BLaER1 treated with 17β-estradiol and CSF1 and Interleukin-3, amounts not matched to agents 10 nM and 100 nM (cell line): ENCODE measurements around the gene IQCF2.

Experiments used
- H3K27ac ChIP-seq, 11 experiments: shearing (Covaris generic); formaldehyde crosslinking; 2 replicates each; pipeline ENCODE4 v1.8.1; 2022
- H3K27me3 ChIP-seq, 11 experiments: shearing (Covaris generic); formaldehyde crosslinking; 2 replicates each; pipeline ENCODE4 v1.8.1; 2022
- H3K36me3 ChIP-seq, 11 experiments: shearing (Covaris generic); formaldehyde crosslinking; 2 replicates each; pipeline ENCODE4 v1.8.1; 2022
- H3K4me1 ChIP-seq, 10 experiments: shearing (Covaris generic); formaldehyde crosslinking; 2 replicates each; pipeline ENCODE4 v1.8.1; 2022
- H3K4me2 ChIP-seq, 11 experiments: shearing (Covaris generic); formaldehyde crosslinking; 2 replicates each; pipeline ENCODE4 v1.8.1; 2022
- H3K4me3 ChIP-seq, 10 experiments: shearing (Covaris generic); formaldehyde crosslinking; 2 replicates each; pipeline ENCODE4 v1.8.1; 2022
- H3K9ac ChIP-seq, 11 experiments: shearing (Covaris generic); formaldehyde crosslinking; 2 replicates each; pipeline ENCODE4 v1.8.1; 2022
- H3K9me3 ChIP-seq, 11 experiments: shearing (Covaris generic); formaldehyde crosslinking; replicated peaks in 1 of 11; 2 replicates each; pipeline ENCODE4 v1.8.1; 2022
- H4K20me1 ChIP-seq, 11 experiments: shearing (Covaris generic); formaldehyde crosslinking; 2 replicates each; pipeline ENCODE4 v1.8.1; 2022
- Cebpa-rat ChIP-seq, 11 experiments: shearing (Covaris generic); IDR thresholded peaks; 2 replicates each; pipeline ENCODE4 v1.8.1; 2022

IQCF2 gene

GRCh38 chr3:51860703-51861665, at the start of gene IQCF2:
IQCF2 (plus strand) TSS chr3:51861615; CDS start chr3:51861667, 52 bp downstream.
- H3K4me2 ChIP-seq, result peak within 1 kb of the TSS; percentile 11 to 57 (median 36); a peak in 18 of 22 replicates
- H3K36me3 ChIP-seq, result no peaks in the 10 kb centered on the region
- no peaks in the 10 kb centered on the region for H4K20me1 ChIP-seq
- H3K4me1 ChIP-seq, result peaks cover 9 to 12% (median 10%) of the 10 kb centered on the region in 10 experiments; a peak in 19 of 20 replicates
- H3K9me3 ChIP-seq, result peaks cover 5 to 32% (median 14%) of the 10 kb centered on the region in 11 experiments; a peak in 19 of 22 replicates
- H3K27ac ChIP-seq, result peak within 1 kb of the TSS in 3 of 11 experiments; percentile 3 to 25 (median 11); a peak in 1 of 22 replicates
- H3K9ac ChIP-seq, result no peak within 1 kb of the TSS
- no peak within 1 kb of the TSS for H3K4me3 ChIP-seq
- no peaks in the 10 kb centered on the region for H3K27me3 ChIP-seq
- TF ChIP-seq Cebpa-rat (IDR thresholded peaks at IDR 0.05), result no peak

DNA sequence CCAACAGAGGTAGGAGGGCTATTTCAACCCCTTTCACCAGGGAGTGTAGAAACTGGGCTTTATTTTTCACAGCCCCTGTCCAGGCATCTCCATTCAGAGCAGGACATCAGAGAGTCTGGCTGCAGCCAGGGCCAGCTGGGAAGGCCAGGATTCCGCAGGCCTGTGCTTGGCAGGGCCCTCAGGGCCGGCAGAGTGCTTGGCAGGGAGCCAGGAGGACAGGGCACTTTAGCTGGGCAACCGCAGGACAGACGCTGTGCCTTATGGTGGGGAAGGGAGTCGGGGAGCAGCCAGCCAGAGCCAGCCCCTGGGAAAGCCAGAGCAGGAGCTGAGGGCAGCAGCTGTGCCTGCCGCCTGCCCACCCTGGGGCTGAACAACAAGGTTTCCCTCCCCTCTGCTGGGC, 47.9 kb upstream of the IQCF2 start:
- H3K27ac ChIP-seq, result no peak overlapping the region
- peaks cover 0 to 10% (median 4%) of the 10 kb centered on the region in 11 experiments; a peak in 6 of 22 replicates for H3K9me3 ChIP-seq
- H3K9ac ChIP-seq, result no peak overlapping the region
- no peak overlapping the region for H3K4me3 ChIP-seq
- H3K36me3 ChIP-seq, result no peaks in the 10 kb centered on the region
- TF ChIP-seq Cebpa-rat (IDR thresholded peaks at IDR 0.05), result no peak
- no peaks in the 10 kb centered on the region for H4K20me1 ChIP-seq
- H3K4me1 ChIP-seq, result no peaks in the 10 kb centered on the region
- no peak overlapping the region for H3K4me2 ChIP-seq
- no peaks in the 10 kb centered on the region for H3K27me3 ChIP-seq

DNA sequence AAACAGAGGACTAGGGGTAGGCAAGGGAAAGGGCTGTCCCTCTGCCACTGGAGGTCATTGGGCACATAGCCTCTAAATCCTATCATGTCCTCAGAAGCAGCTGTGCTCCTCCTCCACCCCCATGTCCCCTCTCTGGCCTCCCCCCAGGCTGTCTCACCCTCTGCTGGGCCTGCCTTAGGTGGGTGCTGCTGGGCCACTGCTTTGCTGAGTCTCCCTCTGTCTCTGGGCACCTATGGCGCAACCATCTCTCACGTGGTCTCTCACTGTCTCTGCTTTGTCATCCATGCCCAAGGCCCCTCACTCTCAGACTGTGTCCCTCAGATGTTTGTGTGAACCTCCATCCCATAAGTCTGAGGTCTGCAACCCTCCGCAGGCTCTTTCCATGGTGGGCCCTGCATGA, 47.4 kb upstream of the IQCF2 start:
- Histone ChIP-seq H3K36me3 (no peaks in the 10 kb centered on the region), H3K27ac (no peak overlapping the region), H3K27me3 (no peaks in the 10 kb centered on the region), H3K9ac (no peak overlapping the region), H3K4me2 (no peak overlapping the region), H3K4me1 (no peaks in the 10 kb centered on the region), H3K4me3 (no peak overlapping the region), H3K9me3 (peaks cover 0 to 6% (median 0%) of the 10 kb centered on the region in 11 experiments; a peak in 3 of 22 replicates), H4K20me1 (no peaks in the 10 kb centered on the region)
- TF ChIP-seq Cebpa-rat (IDR thresholded peaks at IDR 0.05), result no peak

- H3K27me3 ChIP-seq, result no peaks in the 10 kb centered on the region
- H3K9ac ChIP-seq, result no peak overlapping the region
- H3K9me3 ChIP-seq, result peaks cover 0 to 2% (median 0%) of the 10 kb centered on the region in 11 experiments; a peak in 5 of 22 replicates
- H4K20me1 ChIP-seq, result no peaks in the 10 kb centered on the region
- H3K4me2 ChIP-seq, result no peak overlapping the region
- H3K4me1 ChIP-seq, result no peaks in the 10 kb centered on the region
- no peak overlapping the region for H3K27ac ChIP-seq
- H3K36me3 ChIP-seq, result no peaks in the 10 kb centered on the region
- TF ChIP-seq Cebpa-rat (IDR thresholded peaks at IDR 0.05), result no peak
- no peak overlapping the region for H3K4me3 ChIP-seq
Observed at GRCh38 chr3:51815614-51816013, 45.8 kb upstream of the IQCF2 start.

DNA sequence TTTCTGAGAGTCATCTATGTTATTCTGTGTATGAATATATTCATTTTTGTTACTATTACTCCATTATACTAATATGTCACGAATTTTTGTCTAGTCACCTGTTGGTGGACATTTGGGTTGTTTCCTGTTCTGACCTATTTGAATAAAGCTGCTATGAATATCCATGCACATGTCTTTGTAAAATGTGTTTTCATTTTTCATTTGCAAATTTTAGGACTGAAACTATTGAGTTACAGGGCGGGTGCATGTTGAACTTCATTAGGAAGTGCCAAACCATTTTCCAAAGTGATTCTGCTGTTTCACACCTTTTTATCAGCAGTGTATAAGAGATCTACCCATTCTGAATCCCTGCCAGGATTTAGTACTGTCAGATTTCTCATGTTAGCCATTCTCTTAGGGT, 44.7 kb upstream of the IQCF2 start:
- no peaks in the 10 kb centered on the region for H4K20me1 ChIP-seq
- H3K27me3 ChIP-seq, result no peaks in the 10 kb centered on the region
- H3K9ac ChIP-seq, result no peak overlapping the region
- H3K36me3 ChIP-seq, result no peaks in the 10 kb centered on the region
- H3K4me2 ChIP-seq, result no peak overlapping the region
- H3K9me3 ChIP-seq, result peaks cover 2 to 13% (median 10%) of the 10 kb centered on the region in 11 experiments; a peak in 17 of 22 replicates
- H3K4me1 ChIP-seq, result no peaks in the 10 kb centered on the region
- TF ChIP-seq Cebpa-rat (IDR thresholded peaks at IDR 0.05), result no peak
- H3K27ac ChIP-seq, result no peak overlapping the region
- no peak overlapping the region for H3K4me3 ChIP-seq

DNA sequence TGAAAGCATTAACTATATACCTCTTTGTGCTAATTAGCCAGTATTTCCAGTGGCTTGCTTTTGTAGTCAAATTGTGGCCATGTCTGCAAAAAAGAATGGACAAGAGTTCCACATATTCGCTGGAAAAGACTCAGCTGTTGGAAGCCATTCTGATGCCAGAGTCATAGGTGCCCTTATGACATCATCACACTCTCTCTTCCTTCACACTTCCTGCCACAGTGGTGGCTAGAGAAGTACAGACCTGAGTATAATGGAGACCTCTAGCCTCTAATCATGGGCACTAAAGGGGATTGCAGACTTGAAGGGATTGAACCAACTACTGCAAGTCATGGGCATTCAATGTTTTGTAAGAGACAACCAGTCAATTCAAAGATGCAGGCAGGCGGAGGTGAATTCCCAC, 44.0 kb upstream of the IQCF2 start:
- Histone ChIP-seq H3K4me2 (no peak overlapping the region), H4K20me1 (no peaks in the 10 kb centered on the region), H3K27ac (no peak overlapping the region), H3K9me3 (peaks cover 7 to 18% (median 13%) of the 10 kb centered on the region in 11 experiments; a peak in 17 of 22 replicates), H3K4me3 (no peak overlapping the region), H3K4me1 (no peaks in the 10 kb centered on the region), H3K36me3 (no peaks in the 10 kb centered on the region), H3K9ac (no peak overlapping the region), H3K27me3 (no peaks in the 10 kb centered on the region)
- TF ChIP-seq Cebpa-rat (IDR thresholded peaks at IDR 0.05), result no peak

DNA sequence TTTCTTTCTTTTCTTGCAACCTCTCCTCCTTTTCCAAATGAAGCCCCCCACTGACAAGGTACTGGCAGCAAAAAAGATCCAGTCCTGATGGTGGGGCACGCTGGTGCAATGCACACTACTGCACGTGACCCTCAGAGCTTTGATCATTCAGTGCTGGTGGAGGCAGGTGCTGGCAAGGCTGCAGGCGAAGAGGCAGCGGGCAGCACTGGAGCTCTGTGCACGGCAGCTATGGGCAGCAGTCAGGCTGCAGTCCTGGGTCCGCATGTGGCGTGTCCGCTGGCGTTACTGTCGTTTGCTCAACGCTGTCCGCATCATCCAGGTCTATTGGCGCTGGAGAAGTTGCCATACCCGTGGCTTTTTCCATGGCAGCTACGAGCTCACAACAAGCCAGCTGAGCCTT, 42.3 kb upstream of the IQCF2 start:
- Histone ChIP-seq H3K27ac (no peak overlapping the region), H3K27me3 (no peaks in the 10 kb centered on the region), H3K4me3 (no peak overlapping the region), H3K4me1 (peaks cover 0 to 9% (median 7%) of the 10 kb centered on the region in 10 experiments; a peak in 10 of 20 replicates), H3K9ac (no peak overlapping the region), H3K36me3 (no peaks in the 10 kb centered on the region), H4K20me1 (no peaks in the 10 kb centered on the region), H3K4me2 (no peak overlapping the region), H3K9me3 (peaks cover 7 to 25% (median 13%) of the 10 kb centered on the region in 11 experiments; a peak in 17 of 22 replicates)
- no peak for TF ChIP-seq Cebpa-rat (IDR thresholded peaks at IDR 0.05)

DNA sequence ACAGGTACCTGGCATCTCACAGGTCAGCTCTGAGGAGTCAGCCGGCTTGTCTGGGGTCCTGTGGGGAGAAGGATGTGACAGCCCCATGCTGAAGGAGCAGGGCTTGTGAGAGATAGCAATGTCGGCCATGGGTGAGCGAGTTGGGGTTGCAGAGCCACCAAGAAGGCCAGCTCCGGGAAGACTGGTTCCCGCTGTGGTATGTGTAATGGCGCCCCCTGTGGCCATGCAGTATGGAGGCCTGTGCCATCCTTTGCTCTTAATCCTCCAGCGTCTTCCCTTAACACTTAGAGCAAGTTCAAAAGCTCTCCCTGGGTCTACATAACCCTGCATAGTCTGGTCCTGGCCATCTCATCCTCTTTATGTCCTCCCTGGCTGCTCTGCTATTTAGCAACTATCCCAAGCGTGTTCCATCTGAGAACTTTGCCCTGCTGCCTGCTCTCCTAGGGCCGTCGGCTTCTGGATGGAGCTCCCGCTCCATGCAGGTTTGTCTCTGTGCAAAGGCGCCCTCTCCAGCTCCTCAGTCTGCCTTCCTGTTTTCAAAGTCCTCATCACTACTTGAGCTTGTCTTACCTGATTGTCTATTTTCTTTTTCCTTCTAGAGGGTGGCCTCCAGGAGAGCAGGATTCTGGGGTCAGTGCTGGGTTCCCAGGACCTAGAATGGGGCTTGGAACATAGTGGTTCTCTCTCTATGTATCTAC, 41.6 kb upstream of the IQCF2 start:
- Histone ChIP-seq H3K9me3 (peaks cover 7 to 25% (median 13%) of the 10 kb centered on the region in 11 experiments; a peak in 17 of 22 replicates), H3K27ac (no peak overlapping the region), H3K4me2 (no peak overlapping the region), H4K20me1 (no peaks in the 10 kb centered on the region), H3K9ac (no peak overlapping the region), H3K36me3 (no peaks in the 10 kb centered on the region), H3K27me3 (no peaks in the 10 kb centered on the region), H3K4me1 (peaks cover 0 to 9% (median 7%) of the 10 kb centered on the region in 10 experiments; a peak in 10 of 20 replicates), H3K4me3 (no peak overlapping the region)
- no peak for TF ChIP-seq Cebpa-rat (IDR thresholded peaks at IDR 0.05)

DNA sequence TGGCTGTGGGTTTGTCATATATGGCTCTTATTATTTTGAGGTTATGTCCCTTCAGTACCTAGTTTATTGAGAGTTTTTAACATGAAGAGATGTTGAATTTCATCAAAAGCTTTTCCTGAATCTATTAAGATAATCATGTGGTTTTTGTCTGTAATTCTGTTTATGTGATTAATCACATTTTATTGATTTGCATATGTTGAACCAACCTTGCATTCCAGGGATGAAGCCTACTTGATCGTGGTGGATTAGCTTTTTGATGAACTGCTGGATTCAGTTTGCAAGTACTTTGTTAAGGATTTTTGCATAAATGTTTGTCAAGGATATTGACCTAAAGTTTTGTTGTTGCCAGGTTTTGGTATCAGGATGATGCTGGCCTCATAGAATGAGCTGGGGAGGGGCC, 33.1 kb upstream of the IQCF2 start:
- H3K4me3 ChIP-seq, result no peak overlapping the region
- H4K20me1 ChIP-seq, result no peaks in the 10 kb centered on the region
- no peak overlapping the region for H3K9ac ChIP-seq
- H3K27ac ChIP-seq, result no peak overlapping the region
- H3K4me2 ChIP-seq, result no peak overlapping the region
- no peaks in the 10 kb centered on the region for H3K27me3 ChIP-seq
- TF ChIP-seq Cebpa-rat (IDR thresholded peaks at IDR 0.05), result no peak
- H3K9me3 ChIP-seq, result peaks cover 19 to 31% (median 28%) of the 10 kb centered on the region in 11 experiments
- peaks cover 0 to 6% (median 4%) of the 10 kb centered on the region in 10 experiments; a peak in 10 of 20 replicates for H3K4me1 ChIP-seq
- no peaks in the 10 kb centered on the region for H3K36me3 ChIP-seq
